ENCODE measurements around the gene PIGT.

The PIGT gene

GRCh38 chr20:45427236-45428149 lies 11.6 kb downstream of the PIGT start:
- no peak for DNase-seq (ENCODE audit: low spot score)

- DNase-seq (ENCODE audit: low spot score), result no peak
Observed at GRCh38 chr20:45429618-45430017, 13.7 kb downstream of the PIGT start.

- no peak for DNase-seq (ENCODE audit: low spot score)
Observed at GRCh38 chr20:45432294-45432693, 16.4 kb downstream of the PIGT start.

- no peak for DNase-seq (ENCODE audit: low spot score)
Observed at GRCh38 chr20:45433316-45433715, 17.4 kb downstream of the PIGT start.

GRCh38 chr20:45433976-45434375 lies 18.0 kb downstream of the PIGT start:
- no peak for DNase-seq (ENCODE audit: low spot score)

- peak; percentile 90 for DNase-seq (ENCODE audit: low spot score)
Observed at GRCh38 chr20:45436732-45437485, 21.0 kb downstream of the PIGT start.

GRCh38 chr20:45440424-45440823 lies 24.5 kb downstream of the PIGT start:
- DNase-seq (ENCODE audit: low spot score), result no peak

GRCh38 chr20:45440891-45441685 lies 25.1 kb downstream of the PIGT start:
- no peak for DNase-seq (ENCODE audit: low spot score)

GRCh38 chr20:45441746-45442145 lies 25.8 kb downstream of the PIGT start:
- no peak for DNase-seq (ENCODE audit: low spot score)

- DNase-seq (ENCODE audit: low spot score), result no peak
Observed at GRCh38 chr20:45444050-45444449, 28.1 kb downstream of the PIGT start.

GRCh38 chr20:45445805-45446562 lies 30.0 kb downstream of the PIGT start:
- no peak for DNase-seq (ENCODE audit: low spot score)

- no peak for DNase-seq (ENCODE audit: low spot score)
Observed at GRCh38 chr20:45448270-45448669, 32.3 kb downstream of the PIGT start.

GRCh38 chr20:45449528-45449927 lies 33.6 kb downstream of the PIGT start:
- DNase-seq (ENCODE audit: low spot score), result no peak

- DNase-seq (ENCODE audit: low spot score), result peak; percentile 54
Observed at GRCh38 chr20:45450097-45450818, 34.3 kb downstream of the PIGT start.

- no peak for DNase-seq (ENCODE audit: low spot score)
Observed at GRCh38 chr20:45452238-45452637, 36.3 kb downstream of the PIGT start.

- DNase-seq (ENCODE audit: low spot score), result no peak
Observed at GRCh38 chr20:45452772-45453691, 37.1 kb downstream of the PIGT start.

GRCh38 chr20:45456632-45457031 lies 40.7 kb downstream of the PIGT start:
- DNase-seq (ENCODE audit: low spot score), result no peak

- DNase-seq (ENCODE audit: low spot score), result no peak
Observed at GRCh38 chr20:45459606-45460005, 43.7 kb downstream of the PIGT start.

- DNase-seq (ENCODE audit: low spot score), result no peak
Observed at GRCh38 chr20:45461225-45461624, 45.3 kb downstream of the PIGT start.
